ENCODE results near the gene LYPD8.

DNA sequence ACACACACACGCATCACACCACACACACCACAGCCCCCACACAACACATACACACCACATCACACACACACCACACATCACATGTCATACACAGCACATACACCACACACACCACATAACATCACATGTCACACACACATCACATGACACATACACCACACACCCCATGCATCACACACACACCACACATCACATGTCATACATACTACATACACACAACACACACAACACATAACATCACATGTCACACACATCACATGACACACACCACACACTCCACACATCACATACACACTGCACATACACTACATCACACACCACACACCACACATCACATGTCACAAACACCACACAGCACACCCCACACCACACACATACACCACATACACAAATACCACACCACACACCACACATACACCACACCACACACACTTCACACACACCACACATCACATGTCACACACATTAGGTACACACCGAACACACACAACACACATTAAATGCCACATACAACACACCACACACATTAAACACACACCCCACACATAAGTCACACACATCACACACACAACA, 1.8 kb downstream of the LYPD8 start:
- TF ChIP-seq CTCF (IDR thresholded peaks at IDR 0.05), result no peak
- TF ChIP-seq POLR2A (IDR thresholded peaks at IDR 0.05), result no peak
- no peak for TF ChIP-seq POLR2AphosphoS5 (IDR thresholded peaks at IDR 0.05)
- no peak for TF ChIP-seq EP300 (IDR thresholded peaks at IDR 0.05)
